ENCODE results near the gene WRAP73.

GRCh38 chr1:3638027-3638426 is 11.9 kb downstream of the WRAP73 start:
- TF ChIP-seq, protein P1, sequence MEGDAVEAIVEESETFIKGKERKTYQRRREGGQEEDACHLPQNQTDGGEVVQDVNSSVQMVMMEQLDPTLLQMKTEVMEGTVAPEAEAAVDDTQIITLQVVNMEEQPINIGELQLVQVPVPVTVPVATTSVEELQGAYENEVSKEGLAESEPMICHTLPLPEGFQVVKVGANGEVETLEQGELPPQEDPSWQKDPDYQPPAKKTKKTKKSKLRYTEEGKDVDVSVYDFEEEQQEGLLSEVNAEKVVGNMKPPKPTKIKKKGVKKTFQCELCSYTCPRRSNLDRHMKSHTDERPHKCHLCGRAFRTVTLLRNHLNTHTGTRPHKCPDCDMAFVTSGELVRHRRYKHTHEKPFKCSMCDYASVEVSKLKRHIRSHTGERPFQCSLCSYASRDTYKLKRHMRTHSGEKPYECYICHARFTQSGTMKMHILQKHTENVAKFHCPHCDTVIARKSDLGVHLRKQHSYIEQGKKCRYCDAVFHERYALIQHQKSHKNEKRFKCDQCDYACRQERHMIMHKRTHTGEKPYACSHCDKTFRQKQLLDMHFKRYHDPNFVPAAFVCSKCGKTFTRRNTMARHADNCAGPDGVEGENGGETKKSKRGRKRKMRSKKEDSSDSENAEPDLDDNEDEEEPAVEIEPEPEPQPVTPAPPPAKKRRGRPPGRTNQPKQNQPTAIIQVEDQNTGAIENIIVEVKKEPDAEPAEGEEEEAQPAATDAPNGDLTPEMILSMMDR (IDR thresholded peaks at IDR 0.05; ENCODE audit: insufficient read depth, low read depth, low read length): no peak
- TF ChIP-seq EZH2 (IDR thresholded peaks at IDR 0.05; ENCODE audit: insufficient read depth, low read length): no peak
